HG02885 (cell line): ENCODE results near the gene TBX2.
"Not testable (repeated sequence)": the region's sequence is repeated elsewhere in the genome, so short reads cannot be mapped to it uniquely, and the experiment has no call there.

Experiments
- ATAC-seq: cut with Tn5 transposase; IDR thresholded peaks from one replicate; pipeline ENCODE4 v1.9.1; 2021; ENCODE audit warnings: mild to moderate bottlenecking; ENCODE audit not compliant: unreplicated experiment, poor library complexity

The TBX2 gene

GRCh38 chr17:61423967-61424649, 24.5 kb downstream of the TBX2 start:
- ATAC-seq, result no peak

DNA sequence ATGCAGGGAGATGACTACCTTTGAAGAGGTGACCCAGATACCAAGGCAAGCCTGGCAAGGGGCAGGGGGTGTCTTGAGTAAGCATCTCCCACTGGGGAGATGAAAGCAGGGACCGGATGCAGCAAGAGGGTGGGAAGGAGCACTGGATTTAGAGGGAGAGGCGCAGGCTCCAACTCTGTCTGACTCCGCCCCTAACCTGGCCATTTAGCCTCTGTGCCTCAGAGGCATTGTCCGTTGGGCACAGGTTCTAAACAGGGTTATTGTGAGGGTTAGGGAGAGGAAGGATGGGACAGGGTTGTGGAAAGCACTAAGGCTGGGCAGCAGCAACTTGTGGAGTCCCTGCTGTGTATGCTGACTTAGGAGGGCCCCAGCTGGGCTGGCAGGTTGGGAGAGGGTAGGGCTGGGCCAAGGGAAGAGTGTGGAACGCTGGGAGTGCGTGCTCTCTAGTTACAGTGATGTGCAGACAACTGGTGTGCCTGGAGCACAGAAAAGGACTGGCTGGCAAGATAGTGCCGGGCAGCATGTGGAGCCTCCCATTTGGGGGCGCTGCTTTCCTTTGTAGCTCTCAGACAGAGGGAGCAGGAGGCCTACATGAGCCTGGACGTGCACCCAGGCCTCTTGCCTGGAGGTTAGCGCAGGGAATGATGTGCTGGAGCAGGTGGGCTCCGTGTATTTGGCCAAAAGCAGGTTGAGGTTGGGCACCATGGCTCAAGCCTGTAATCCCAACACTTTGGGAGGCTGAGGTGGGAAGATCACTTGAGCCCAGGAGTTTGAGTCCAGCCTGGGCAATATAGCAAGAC, 26.2 kb downstream of the TBX2 start:
- no peak for ATAC-seq

- ATAC-seq, result no peak
Measured at GRCh38 chr17:61426482-61427304, 27.1 kb downstream of the TBX2 start.

GRCh38 chr17:61427567-61427966, 27.9 kb downstream of the TBX2 start:
- no peak for ATAC-seq

DNA sequence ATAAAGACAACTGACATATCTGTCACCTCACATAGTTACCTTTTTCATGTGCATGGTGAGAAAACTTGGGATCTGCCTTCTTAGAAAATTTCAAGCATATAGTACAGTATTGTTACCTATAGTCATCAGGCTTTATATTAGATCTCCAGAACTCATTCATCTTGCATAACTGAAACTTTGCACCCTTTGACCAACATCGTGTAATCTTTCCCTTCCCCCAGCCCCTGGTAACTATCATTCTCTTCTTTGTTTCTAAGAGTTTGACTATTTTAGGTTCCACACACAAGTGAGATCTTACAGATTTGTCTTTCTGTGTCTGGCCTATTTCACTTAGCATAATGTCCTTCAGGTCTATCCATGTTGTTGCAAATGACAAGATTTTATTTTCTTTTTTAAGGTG, 29.6 kb downstream of the TBX2 start:
- ATAC-seq, result no peak

- ATAC-seq, result not testable (repeated sequence)
Measured at GRCh38 chr17:61429831-61430230, 30.2 kb downstream of the TBX2 start.

GRCh38 chr17:61431594-61432311, 32.1 kb downstream of the TBX2 start:
- ATAC-seq, result no peak

GRCh38 chr17:61436273-61436672, 36.6 kb downstream of the TBX2 start:
- no peak for ATAC-seq

DNA sequence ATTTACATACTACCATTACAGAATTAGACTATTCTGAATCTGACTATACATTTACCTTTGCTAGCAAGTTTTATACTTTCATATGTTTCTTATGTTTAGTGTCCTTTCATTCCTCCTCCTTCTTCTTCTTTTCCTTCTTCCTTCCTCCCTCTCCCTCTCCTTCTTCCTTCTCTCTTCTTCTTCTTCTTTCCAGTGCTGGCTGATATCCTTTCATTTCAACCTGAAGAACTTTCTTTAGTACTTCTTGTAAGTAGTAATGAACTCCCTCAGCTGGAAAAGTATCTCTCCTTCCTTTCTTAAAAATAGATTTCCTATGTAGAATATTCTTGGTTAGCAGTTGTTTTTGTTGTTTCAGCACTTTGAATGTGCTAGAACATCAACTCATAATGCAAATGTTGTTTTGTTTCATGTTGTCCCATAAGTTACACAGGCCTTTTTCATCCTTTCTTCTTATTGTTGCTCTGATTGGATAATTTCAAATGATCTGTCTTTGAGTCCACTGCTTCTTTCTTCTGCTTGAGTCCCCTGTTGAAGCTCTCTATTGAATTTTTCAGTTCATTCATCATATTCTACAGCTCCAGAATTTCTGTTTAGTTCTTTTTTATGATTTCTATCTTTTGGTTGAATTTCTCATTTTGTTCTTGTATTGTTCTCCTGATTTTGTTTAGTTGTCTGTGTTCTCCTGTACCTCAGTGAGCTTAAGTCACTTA, 37.5 kb downstream of the TBX2 start:
- ATAC-seq, result no peak

DNA sequence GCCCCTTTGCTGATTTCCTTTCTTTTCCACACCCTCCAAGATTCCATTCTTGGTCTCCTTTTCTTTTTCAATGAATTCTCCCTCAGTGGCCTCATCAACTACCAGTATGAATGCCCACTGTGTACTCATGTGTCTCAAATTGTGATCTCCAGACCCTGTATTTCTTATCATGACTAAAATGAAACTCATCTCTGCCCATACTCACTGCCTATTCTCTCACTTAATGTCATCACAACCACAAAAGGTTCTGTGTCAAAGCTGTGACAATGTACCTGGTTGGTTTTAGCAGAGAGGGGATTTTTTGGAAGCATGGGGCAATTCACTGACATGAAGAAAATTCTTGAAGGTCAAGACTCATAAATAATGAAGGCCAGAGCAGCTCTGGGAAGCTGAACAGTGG, 41.1 kb downstream of the TBX2 start:
- no peak for ATAC-seq

GRCh38 chr17:61441507-61441906, 41.9 kb downstream of the TBX2 start:
- ATAC-seq, result not testable (repeated sequence)

GRCh38 chr17:61442136-61442775, 42.6 kb downstream of the TBX2 start:
- no peak for ATAC-seq

- ATAC-seq, result no peak
Measured at GRCh38 chr17:61442878-61443474, 43.3 kb downstream of the TBX2 start.

DNA sequence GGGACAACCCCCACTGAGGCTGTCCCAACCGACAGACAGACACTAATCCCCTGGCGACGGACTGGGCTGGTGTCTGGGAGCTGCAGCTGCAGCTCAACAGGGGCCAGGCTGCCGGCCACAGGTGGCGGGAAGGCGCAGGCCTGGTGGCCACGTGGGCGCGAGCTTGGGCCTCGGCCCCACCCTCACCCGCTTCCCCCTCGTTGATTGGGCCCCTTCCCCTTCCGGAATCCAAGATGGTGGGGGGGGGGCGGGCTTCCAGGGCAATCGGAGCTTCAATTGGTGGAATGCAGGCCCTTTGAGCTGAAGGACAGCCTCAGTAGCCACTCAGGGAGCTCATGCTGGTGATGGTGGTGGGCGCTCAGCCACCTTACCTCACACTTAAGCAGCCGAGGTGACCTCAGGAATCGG, 43.8 kb downstream of the TBX2 start:
- no peak for ATAC-seq

- ATAC-seq, result no peak
Measured at GRCh38 chr17:61444075-61444474, 44.4 kb downstream of the TBX2 start.

- ATAC-seq, result no peak
Measured at GRCh38 chr17:61444831-61445230, 45.2 kb downstream of the TBX2 start.

DNA sequence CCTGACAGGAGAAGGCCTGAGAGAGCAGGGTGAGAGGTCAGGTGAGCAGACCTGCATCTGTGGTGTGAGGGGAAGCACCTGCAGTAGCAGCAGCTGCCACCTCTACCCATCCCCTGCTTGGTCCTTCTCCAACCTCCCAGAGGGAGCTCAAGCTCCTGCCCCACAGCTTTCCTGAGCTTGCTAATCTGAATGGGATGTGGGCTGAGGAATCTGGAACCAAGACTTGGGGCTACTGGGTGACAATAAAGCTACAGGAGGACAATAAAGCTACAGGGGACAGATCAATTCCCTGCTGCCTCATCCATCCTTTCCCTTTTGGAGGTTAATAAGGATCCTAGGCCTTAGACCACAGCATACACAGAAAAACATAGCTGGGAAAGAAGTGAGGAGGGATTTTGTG, 47.7 kb downstream of the TBX2 start:
- no peak for ATAC-seq

DNA sequence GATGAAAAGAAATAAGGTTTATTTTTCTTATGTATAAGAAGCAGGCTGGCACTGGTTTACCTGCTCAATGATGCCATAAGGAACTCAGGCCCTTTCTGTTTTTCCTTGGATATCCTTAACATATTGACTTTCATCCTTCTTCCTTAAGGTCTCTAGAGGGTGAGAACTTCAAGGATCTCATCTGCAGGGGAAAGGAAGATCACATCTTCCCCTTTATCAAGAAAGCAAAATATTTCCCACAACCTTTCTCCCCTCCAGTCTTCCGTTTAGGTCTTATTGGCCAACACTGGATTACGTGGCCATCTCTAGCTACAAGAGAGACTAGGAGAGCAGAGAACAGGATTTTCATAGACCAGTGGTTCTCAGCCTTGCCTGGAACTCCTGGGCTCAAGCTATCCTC, 48.4 kb downstream of the TBX2 start:
- no peak for ATAC-seq

DNA sequence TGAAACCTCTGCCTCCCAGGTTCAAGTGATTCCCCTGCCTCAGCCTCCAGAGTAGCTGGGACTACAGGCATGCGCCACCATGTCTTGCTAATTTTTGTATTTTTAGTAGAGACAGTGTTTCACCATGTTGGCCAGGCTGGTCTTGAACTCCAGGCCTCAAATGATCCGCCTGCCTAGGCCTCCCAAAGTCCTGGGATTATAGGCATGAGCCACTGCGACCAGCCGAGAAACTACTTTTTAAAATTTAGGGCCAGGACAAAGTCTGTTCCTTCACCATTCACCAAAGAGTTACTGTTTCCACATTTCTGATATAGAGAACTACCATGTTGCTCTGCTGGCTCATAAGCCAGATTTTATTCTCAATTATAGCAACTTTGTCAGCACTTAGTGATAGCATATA, 49.5 kb downstream of the TBX2 start:
- not testable (repeated sequence) for ATAC-seq
